DOHH2 (cell line): Measurements from ENCODE around the gene KIF5C.

Experiments
- CTCF ChIP-seq: fragments of 200-600 bp; sonication (generic); IDR thresholded peaks from one replicate; pipeline ENCODE4 v1.5.1; 2014; ENCODE audit warnings: antibody characterized with exemption, mild to moderate bottlenecking, low read depth, low read length; ENCODE audit not compliant: poor library complexity, severe bottlenecking
- EZH2phosphoT487 ChIP-seq: fragments of 200-600 bp; sonication (generic); IDR thresholded peaks from 2 replicates; pipeline ENCODE4 v1.6.1; 2017; ENCODE audit warnings: borderline replicate concordance, mild to moderate bottlenecking, antibody characterized with exemption, low read length, moderate library complexity, mixed read lengths

GRCh38 chr2:148981324-148981723, 106.3 kb downstream of the KIF5C start:
- TF ChIP-seq CTCF: no peak
- no peak for TF ChIP-seq EZH2phosphoT487
